ENCODE data around the gene COL25A1. TPM values are rescaled to one million over a fixed set of nuclear protein-coding genes. Genes with fewer than 3 reads are reported as not detected.
"Not testable (repeated sequence)": the region's sequence is repeated elsewhere in the genome, so short reads cannot be mapped to it uniquely, and the experiment has no call there.

The COL25A1 gene
- total RNA-seq, 1 experiment from 2014 or later = not detected

- BruUV-seq (replicated peaks) = no TSS peak
- intact Hi-C loops (cut with micrococcal nuclease; ENCODE audit: unreplicated experiment) = no loop called here
- Mint-ChIP-seq H3K9me3 (ENCODE audit: low read depth, unreplicated experiment) (no peaks in the 10 kb centered on the region), H3K4me3 (ENCODE audit: low read depth, unreplicated experiment) (no peak overlapping the region), H3K36me3 (ENCODE audit: insufficient read depth, unreplicated experiment) (no peaks in the 10 kb centered on the region), H3K27ac (ENCODE audit: unreplicated experiment) (no peak overlapping the region), H3K4me1 (ENCODE audit: low read depth, unreplicated experiment) (no peaks in the 10 kb centered on the region), H3K27me3 (ENCODE audit: unreplicated experiment) (no peaks in the 10 kb centered on the region)
- no peak for DNase-seq
- no peak for TF ChIP-seq CTCF (IDR thresholded peaks at IDR 0.05; ENCODE audit: unreplicated experiment)
- CTCF ChIA-PET = no interaction called here
Observed at GRCh38 chr4:109027016-109027500, 275.4 kb downstream of the COL25A1 start.

DNA sequence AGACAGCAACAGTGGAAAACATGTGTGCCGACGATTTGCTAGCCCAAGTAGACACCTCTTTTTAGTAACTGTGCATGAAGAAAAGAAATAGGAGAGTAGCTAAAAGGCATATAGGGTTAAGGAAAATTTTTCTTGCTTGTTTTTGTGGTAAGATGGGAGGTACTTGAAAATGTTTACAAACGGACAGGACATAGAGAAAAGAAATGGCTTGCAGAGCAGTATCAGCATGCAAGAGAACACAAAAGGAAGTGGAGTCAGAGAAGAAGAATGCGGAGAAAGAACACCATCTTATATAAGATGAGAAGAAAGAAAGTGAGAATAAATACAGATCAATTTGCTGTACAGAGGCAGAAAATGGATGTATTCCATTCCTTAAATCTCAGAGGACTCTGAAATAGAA is 275.9 kb downstream of the COL25A1 start:
- Mint-ChIP-seq H3K4me3 (ENCODE audit: low read depth, unreplicated experiment) (no peak overlapping the region), H3K4me1 (ENCODE audit: low read depth, unreplicated experiment) (no peaks in the 10 kb centered on the region), H3K9me3 (ENCODE audit: low read depth, unreplicated experiment) (no peaks in the 10 kb centered on the region), H3K36me3 (ENCODE audit: insufficient read depth, unreplicated experiment) (no peaks in the 10 kb centered on the region), H3K27me3 (ENCODE audit: unreplicated experiment) (no peaks in the 10 kb centered on the region), H3K27ac (ENCODE audit: unreplicated experiment) (no peak overlapping the region)
- BruUV-seq (replicated peaks) = no TSS peak
- no peak for TF ChIP-seq CTCF (IDR thresholded peaks at IDR 0.05; ENCODE audit: unreplicated experiment)
- no peak for DNase-seq
- intact Hi-C loops (cut with micrococcal nuclease; ENCODE audit: unreplicated experiment) = no loop called here
- CTCF ChIA-PET = no interaction called here

GRCh38 chr4:109025471-109026076 is 276.9 kb downstream of the COL25A1 start:
- DNase-seq = no peak
- no peak for TF ChIP-seq CTCF (IDR thresholded peaks at IDR 0.05; ENCODE audit: unreplicated experiment)
- BruUV-seq (replicated peaks) = no TSS peak
- H3K36me3 Mint-ChIP-seq (ENCODE audit: insufficient read depth, unreplicated experiment) = no peaks in the 10 kb centered on the region
- no peak overlapping the region for H3K4me3 Mint-ChIP-seq (ENCODE audit: low read depth, unreplicated experiment)
- CTCF ChIA-PET = no interaction called here
- intact Hi-C loops (cut with micrococcal nuclease; ENCODE audit: unreplicated experiment) = no loop called here
- no peaks in the 10 kb centered on the region for H3K9me3 Mint-ChIP-seq (ENCODE audit: low read depth, unreplicated experiment)
- no peaks in the 10 kb centered on the region for H3K27me3 Mint-ChIP-seq (ENCODE audit: unreplicated experiment)
- H3K27ac Mint-ChIP-seq (ENCODE audit: unreplicated experiment) = no peak overlapping the region
- no peaks in the 10 kb centered on the region for H3K4me1 Mint-ChIP-seq (ENCODE audit: low read depth, unreplicated experiment)

- DNase-seq = no peak
- H3K27me3 Mint-ChIP-seq (ENCODE audit: unreplicated experiment) = no peaks in the 10 kb centered on the region
- no peaks in the 10 kb centered on the region for H3K9me3 Mint-ChIP-seq (ENCODE audit: low read depth, unreplicated experiment)
- BruUV-seq (replicated peaks) = no TSS peak
- H3K36me3 Mint-ChIP-seq (ENCODE audit: insufficient read depth, unreplicated experiment) = no peaks in the 10 kb centered on the region
- no peak overlapping the region for H3K27ac Mint-ChIP-seq (ENCODE audit: unreplicated experiment)
- H3K4me1 Mint-ChIP-seq (ENCODE audit: low read depth, unreplicated experiment) = no peaks in the 10 kb centered on the region
- TF ChIP-seq CTCF (IDR thresholded peaks at IDR 0.05; ENCODE audit: unreplicated experiment) = no peak
- no peak overlapping the region for H3K4me3 Mint-ChIP-seq (ENCODE audit: low read depth, unreplicated experiment)
- intact Hi-C loops (cut with micrococcal nuclease; ENCODE audit: unreplicated experiment) = no loop called here
- CTCF ChIA-PET = no interaction called here
Observed at GRCh38 chr4:109022961-109023360, 279.5 kb downstream of the COL25A1 start.

DNA sequence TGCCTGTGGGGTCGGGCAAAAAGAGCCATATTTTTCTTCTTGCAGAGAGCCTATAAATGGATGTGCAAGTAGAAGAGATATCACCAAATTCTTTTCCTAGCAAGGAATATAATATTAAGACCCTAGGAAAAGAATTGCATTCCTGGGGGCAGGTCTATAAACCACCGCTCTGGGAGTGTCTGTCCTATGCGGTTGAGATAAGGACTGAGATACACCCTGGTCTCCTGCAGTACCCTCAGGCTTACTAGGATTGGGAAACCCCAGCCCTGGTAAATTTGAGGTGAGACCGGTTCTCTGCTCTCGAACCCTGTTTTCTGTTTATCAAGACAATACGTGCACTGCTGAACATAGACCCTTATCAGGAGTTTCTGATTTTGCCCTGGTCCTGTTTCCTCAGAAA is 280.8 kb downstream of the COL25A1 start:
- H3K27me3 Mint-ChIP-seq (ENCODE audit: unreplicated experiment); H3K4me3 Mint-ChIP-seq (ENCODE audit: low read depth, unreplicated experiment); intact Hi-C loops (cut with micrococcal nuclease; ENCODE audit: unreplicated experiment); H3K36me3 Mint-ChIP-seq (ENCODE audit: insufficient read depth, unreplicated experiment); BruUV-seq (replicated peaks); H3K27ac Mint-ChIP-seq (ENCODE audit: unreplicated experiment); H3K9me3 Mint-ChIP-seq (ENCODE audit: low read depth, unreplicated experiment); CTCF ChIA-PET; DNase-seq; H3K4me1 Mint-ChIP-seq (ENCODE audit: low read depth, unreplicated experiment): not testable (repeated sequence)
